GM21367 (cell line): ENCODE results near the gene PTGFRN.

ENCODE experiments used
- ATAC-seq: cut with Tn5 transposase; IDR thresholded peaks from one replicate; pipeline ENCODE4 v1.9.1; 2021; ENCODE audit not compliant: unreplicated experiment

The PTGFRN gene

DNA sequence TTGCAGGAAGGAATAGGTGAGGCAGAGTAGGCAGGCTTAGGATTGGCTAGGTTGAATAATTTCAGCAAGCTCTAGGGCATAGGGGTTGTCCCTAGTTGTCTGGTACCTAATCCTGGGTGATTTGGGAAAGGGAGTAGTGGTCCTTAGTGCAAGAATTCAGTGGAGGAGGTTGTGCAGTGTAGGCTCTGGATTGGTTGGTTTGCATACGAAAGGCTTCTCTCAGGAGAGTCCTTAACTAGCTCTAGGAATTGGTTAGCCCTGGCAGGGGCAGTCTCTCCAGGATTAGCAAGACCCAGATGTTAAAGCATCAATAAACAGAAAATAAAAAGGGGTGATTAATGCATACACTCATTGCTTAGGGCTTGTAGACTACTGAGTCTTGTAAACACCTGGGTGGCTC, 82.2 kb downstream of the PTGFRN start:
- ATAC-seq: no peak

- no peak for ATAC-seq
Measured at GRCh38 chr1:116993286-116993685, 83.6 kb downstream of the PTGFRN start.

DNA sequence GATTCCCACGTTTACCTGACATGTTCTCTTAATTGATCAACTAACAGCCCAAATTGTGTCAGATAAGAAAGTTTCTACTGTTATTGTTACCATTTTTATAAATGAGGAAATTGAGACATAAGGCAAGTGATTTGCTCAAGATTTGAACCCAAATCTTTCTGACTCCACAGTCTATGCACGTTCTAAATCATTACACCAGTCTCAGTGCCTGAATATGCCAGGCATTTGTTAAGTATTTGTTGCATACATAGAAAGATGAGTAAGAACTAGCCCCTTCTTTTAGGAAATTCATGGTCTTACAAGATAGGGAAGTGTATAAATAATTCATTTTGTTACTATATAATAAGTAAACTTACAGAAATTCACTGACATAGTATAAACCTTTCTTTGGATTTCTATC, 84.7 kb downstream of the PTGFRN start:
- no peak for ATAC-seq

GRCh38 chr1:116997066-116997465, 87.3 kb downstream of the PTGFRN start:
- ATAC-seq: no peak

GRCh38 chr1:116997636-116998035, 87.9 kb downstream of the PTGFRN start:
- no peak for ATAC-seq

DNA sequence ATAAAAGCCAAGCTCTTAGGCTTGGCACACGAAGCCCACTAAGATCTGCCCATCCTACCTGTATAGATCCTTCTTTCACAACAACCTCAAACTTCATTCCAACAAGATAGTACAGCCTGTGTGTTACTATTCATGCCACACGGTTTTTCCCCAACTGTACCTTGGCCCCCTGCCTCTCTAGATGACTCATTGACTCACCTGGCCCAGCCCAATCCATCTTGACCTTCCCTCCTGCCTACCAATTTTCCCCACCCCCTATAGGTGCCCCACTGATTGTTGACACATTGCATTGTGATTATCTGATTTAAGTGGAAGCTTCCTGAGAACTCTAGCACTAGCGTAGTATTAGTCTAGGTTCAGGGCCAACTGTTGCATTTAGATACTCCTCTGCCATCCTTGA, 89.9 kb downstream of the PTGFRN start:
- ATAC-seq: no peak

DNA sequence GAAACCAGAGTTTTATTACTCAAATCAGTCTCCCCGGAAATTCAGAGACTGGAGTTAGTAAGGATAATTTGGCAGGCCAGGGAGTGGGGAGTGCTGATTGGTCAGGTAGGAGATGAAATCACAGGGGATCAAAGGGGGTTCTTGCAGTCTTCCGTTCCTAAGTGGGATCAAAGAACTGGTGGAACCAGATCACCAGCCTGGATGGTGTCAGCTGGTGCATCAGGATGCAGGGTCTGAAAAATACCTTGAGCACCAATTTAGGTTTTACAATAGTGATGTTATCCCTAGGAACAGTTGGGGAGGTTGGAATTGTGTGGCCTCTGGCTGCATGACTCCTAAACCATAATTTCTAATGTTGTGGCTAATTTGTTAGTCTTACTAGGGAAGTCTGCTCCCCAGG, 90.4 kb downstream of the PTGFRN start:
- no peak for ATAC-seq

DNA sequence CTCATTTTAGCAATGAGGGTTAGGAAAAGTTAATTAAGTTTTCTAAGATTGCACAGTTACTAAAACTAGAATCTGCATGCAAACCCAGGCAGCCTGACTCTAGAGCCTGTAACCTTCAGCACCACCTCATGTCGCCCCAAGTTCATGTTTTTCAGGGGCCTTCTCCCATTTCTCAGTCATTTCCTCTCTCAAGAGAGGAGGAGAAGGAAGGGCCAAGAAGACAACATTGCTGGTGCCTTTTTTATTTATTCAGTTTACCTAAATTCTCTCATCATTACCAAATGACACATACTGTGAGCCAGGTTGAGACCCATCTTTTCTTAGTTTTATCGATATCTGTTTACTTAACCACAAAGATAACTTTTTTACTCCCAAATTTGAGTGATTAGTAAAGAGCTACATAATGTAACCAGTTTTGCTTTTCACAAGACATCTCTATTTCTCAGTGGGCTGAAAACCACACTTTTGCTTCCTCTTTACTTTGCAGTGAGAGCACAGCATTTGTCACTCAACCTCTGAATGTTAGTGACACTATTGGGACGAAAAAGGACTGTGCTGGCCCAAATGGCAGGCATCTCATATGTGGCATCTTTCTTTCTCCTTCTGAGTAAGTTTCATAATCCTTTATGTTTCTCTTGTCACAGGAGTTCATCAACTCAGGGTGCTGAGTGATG, 91.7 kb downstream of the PTGFRN start, which contains the start of gene CD101:
Gene CD101 (plus strand): TSS at position 507 of the 674 bp plus-strand sequence. CDS start 58 bp downstream, at position 565.
- peak; percentile 95 for ATAC-seq

DNA sequence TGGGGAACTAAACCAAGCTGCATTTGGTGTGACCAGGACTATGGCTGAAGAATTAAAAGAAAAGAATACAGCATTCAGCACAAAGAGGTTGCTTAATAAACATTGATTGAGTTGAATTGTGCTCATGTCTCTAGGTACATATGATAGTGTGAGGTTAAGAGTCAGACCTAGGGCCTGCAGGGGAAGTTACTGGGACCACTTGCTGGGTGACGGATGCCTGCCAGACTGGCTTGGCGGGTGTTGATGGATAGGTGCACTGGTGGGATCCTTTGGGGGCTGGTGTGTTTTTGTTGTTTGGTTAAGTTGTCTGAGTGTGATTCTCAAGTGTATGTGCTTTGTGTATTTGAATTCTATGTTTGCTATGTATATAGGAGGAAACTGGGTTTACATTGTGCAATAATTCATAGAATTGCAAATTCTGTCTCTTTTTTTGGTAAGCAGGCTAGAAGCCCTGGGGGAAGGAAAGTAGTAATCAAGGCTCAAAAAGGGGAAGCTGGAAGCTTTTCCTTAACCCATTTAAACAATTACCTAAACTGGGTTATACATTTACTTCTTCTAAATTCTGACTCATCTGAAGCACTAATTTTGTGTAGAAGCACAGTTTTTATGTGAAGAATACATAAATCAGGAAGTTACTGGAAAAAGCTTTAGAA, 93.6 kb downstream of the PTGFRN start:
- ATAC-seq: no peak

DNA sequence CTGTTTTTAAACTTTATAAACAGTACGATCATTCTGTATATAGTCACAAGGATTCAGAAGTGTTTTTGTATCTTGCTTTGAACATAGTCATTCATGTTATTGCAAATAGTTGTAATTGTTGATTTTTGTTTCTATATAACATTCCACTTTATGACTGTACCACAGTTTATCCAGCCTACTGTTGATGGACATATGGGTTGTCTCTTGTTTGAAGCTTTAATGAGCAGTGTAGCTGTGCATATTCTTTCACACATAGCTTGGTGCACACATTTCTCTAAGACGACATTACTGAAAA, 98.0 kb downstream of the PTGFRN start:
- no peak for ATAC-seq

- no peak for ATAC-seq
Measured at GRCh38 chr1:117008656-117009055, 98.9 kb downstream of the PTGFRN start.

DNA sequence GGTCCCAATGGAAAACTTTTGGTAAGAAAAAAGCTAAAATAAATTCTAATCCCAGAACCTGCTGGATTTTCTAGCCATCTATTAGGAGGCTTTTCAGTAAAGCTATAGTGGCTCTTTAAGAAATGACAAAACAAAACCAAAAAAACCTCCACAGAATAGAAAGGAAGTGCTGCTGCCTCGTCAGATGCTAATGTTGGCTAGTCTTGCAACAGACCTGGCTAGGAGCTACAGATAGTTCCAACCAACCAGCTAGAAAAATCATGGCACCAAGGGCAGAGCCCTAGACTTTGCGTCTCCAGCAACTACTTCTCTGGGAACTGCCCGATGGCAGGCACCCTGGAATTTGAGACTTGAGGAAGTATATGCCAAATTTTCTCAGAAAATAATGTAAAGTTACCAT, 99.4 kb downstream of the PTGFRN start:
- no peak for ATAC-seq

DNA sequence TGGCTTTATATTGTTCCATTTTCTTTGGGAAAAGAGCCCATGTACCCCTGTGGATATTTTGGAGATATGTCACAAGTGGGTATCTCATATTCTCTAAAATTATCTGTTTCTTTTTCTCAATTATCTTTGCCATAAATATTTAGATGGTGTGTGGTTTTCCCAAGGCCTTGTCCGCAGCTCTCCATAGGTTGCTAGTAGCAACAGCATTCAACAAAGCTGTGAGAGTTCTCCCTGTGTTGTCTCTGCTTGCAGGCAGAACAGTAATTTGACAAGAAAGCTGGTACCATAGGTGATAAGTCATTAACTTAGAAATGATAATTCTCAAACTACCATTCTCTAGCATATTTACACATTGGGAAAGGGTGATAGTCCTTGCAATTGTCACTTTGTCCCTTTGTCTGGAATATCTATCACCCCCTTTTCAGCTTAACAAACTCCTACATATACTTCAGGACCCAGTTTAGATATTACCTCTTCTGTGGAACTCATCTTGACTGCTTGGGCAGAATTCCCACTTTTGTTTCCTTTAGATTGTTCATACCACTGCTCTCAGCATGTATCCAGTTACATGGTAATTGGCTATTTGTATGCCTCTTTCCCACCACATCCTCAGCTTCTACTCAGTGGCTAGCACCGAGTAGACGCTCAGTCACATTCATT, 100.7 kb downstream of the PTGFRN start:
- ATAC-seq: no peak

GRCh38 chr1:117011334-117011733, 101.6 kb downstream of the PTGFRN start:
- ATAC-seq: no peak

DNA sequence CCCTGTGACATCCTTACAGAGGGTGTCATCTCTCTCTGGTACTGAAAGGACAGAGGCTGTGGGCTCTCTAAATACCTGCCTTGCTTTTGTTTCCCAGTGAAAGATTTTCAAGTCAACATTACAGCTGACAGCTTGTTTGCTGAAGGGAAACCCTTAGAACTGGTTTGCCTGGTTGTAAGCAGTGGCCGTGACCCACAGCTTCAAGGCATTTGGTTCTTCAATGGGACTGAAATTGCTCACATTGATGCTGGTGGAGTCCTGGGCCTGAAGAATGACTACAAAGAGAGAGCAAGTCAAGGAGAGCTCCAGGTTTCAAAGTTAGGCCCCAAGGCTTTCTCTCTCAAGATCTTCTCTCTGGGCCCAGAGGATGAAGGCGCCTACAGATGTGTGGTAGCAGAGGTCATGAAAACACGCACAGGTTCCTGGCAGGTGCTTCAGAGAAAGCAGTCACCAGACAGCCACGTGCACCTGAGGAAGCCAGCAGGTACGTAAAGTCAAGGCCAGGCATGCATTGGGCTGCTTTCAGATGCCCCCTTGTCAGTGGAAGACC, 103.7 kb downstream of the PTGFRN start:
- no peak for ATAC-seq

DNA sequence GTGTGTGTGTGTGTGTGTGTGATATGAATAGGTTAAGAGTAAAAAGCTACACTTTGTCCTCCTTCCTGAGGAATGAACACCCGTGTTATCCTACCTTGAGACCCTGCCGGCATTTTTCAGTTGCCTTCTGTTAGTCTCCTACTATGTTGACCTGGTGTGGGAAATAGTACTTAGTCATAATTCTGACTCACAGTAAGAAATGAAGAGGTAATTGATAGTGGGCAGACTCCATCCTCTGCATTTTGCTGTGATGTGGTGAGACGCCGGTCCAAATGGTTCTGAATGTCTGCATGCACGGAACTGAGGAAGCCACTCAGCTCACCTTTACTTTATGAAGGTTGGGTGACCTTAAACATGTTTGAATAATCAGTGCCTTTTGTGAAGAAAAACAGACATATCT, 104.5 kb downstream of the PTGFRN start:
- no peak for ATAC-seq

- no peak for ATAC-seq
Measured at GRCh38 chr1:117015724-117016123, 106.0 kb downstream of the PTGFRN start.

- ATAC-seq: no peak
Measured at GRCh38 chr1:117017062-117017461, 107.3 kb downstream of the PTGFRN start.

DNA sequence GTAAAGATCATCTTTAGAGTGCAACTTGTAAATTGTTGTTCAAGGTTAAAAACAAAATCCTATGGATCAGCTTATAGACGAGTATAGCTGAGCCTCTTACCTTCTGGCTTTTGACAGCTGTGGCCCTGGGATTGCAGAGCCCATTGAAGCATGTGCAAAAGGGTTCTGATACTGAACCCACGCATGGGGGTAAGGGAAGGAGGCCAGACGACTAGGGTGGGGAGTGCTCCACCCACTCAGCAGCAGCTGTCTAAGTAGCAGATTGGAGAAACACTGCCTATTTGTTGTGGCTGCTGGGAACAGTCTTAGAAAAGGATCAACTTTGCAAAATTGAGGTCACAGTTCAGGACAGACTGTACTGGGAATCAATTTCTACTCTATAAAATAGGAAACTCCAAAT, 107.9 kb downstream of the PTGFRN start:
- no peak for ATAC-seq

DNA sequence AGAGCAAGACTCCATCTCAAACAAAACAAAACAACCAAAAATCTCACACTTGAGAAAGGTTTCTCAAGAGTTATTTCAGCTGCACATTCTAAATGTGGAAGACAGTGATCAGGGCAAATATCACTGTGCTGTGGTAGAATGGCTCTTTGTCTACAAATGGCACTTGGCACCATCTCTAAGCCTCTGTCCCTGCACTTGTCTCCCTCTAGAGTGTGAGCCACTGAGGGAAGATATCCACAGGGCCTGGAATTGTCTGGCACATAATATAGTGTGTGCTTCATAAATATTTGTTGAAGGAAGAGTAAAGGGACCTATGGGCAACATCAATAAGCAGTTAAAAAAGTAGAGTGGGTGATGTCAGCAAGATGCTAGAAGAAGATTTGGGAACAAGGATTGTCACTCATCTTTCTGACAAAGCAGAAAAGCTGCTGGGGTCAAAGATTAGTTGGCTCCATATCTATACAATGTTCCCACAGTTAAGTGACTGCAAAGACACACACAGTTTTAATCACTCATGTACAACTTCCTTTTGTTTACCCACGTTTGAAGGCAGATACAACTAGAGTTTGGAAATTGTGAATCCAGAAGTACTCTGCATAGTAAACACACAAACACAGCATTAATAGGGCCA, 110.9 kb downstream of the PTGFRN start:
- no peak for ATAC-seq

DNA sequence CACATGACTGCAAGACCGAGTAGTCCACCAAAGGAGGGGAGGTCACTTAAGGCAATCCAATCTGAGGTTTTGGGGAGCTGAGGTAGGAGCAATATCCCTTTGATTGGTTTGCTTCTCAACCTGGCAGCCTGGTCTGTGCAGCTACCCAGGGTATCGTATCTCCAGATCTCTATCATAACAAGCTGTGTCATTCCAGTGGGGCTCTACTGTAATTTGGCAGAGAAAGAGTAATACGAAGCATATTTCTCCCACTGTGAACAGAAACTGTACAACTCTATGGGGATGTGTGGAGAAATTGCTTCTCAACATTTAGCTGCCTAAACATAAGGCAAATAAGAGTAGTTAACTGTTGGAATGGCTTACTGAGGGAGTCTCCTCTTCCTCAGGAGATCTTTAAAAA, 112.4 kb downstream of the PTGFRN start:
- ATAC-seq: no peak

DNA sequence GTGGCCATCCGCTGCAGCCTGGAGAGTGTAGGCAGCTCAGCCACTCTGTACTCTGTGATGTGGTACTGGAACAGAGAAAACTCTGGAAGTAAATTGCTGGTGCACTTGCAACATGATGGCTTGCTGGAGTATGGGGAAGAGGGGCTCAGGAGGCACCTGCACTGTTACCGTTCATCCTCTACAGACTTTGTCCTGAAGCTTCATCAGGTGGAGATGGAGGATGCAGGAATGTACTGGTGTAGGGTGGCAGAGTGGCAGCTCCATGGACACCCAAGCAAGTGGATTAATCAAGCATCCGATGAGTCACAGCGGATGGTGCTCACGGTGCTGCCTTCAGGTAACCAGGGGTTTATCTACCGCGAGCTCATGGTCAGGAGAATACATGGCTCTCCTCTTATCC, 115.9 kb downstream of the PTGFRN start:
- ATAC-seq: no peak
